Mesothelial cell of epicardium (in vitro differentiated cells): Measurements from ENCODE around the gene RRAGD. TPM values are rescaled to one million over a fixed set of nuclear protein-coding genes. Genes with fewer than 3 reads are reported as not detected.
"Not testable (repeated sequence)": the region's sequence is repeated elsewhere in the genome, so short reads cannot be mapped to it uniquely, and the experiment has no call there.

Experiments used
- DNase-seq, 2 experiments: peaks; one replicate each; pipeline ENCODE4 v3.0.0; 2021; ENCODE audit warnings: low spot score in 2 of 2; ENCODE audit not compliant: unreplicated experiment in 2 of 2
- H3K27ac Mint-ChIP-seq: 2 replicates; pipeline ENCODE4 v1.8.0; 2021; ENCODE audit warnings: mixed read lengths
- H3K27me3 Mint-ChIP-seq: 2 replicates; pipeline ENCODE4 v1.8.0; 2021; ENCODE audit warnings: low read depth, mixed read lengths
- H3K36me3 Mint-ChIP-seq: 2 replicates; pipeline ENCODE4 v1.8.0; 2021; ENCODE audit warnings: mixed read lengths
- H3K4me1 Mint-ChIP-seq: 2 replicates; pipeline ENCODE4 v1.8.0; 2021; ENCODE audit warnings: mixed read lengths
- H3K4me3 Mint-ChIP-seq: 2 replicates; pipeline ENCODE4 v1.8.0; 2021; ENCODE audit warnings: mild to moderate bottlenecking, moderate library complexity, mixed read lengths
- H3K9me3 Mint-ChIP-seq: 2 replicates; pipeline ENCODE4 v1.8.0; 2021; ENCODE audit warnings: mixed read lengths
- CTCF ChIP-seq: fragments of 200-600 bp; sonication (generic); IDR thresholded peaks from one replicate; pipeline ENCODE4 v1.5.0; 2021; ENCODE audit warnings: antibody characterized with exemption; ENCODE audit not compliant: unreplicated experiment
- total RNA-seq: library from RNA; stranded (reverse); gene quantifications from 3 replicates; pipeline ENCODE4 v1.2.1, GENCODE V29; 2021

Gene RRAGD
- total RNA-seq, 1 donor from 2014 or later = 6.9 TPM

- no peaks in the 10 kb centered on the region for H3K36me3 Mint-ChIP-seq
- peaks cover 7% of the 10 kb centered on the region for H3K4me1 Mint-ChIP-seq
- no peak for TF ChIP-seq CTCF
- no peak overlapping the region for H3K27ac Mint-ChIP-seq
- H3K4me3 Mint-ChIP-seq = no peak overlapping the region
- peaks cover 23% of the 10 kb centered on the region for H3K27me3 Mint-ChIP-seq
- DNase-seq = no peak
- no peaks in the 10 kb centered on the region for H3K9me3 Mint-ChIP-seq
Measured at GRCh38 chr6:89404512-89404911, 7.6 kb downstream of the RRAGD start.

- H3K36me3 Mint-ChIP-seq = no peaks in the 10 kb centered on the region
- H3K27me3 Mint-ChIP-seq = peaks cover 14% of the 10 kb centered on the region
- H3K4me3 Mint-ChIP-seq = no peak overlapping the region
Measured at GRCh38 chr6:89402776-89403175, 9.3 kb downstream of the RRAGD start.

GRCh38 chr6:89400912-89401399 is 11.1 kb downstream of the RRAGD start:
- Mint-ChIP-seq H3K27ac (no peak overlapping the region), H3K9me3 (peaks cover 5% of the 10 kb centered on the region), H3K36me3 (no peaks in the 10 kb centered on the region), H3K4me1 (peaks cover 7% of the 10 kb centered on the region), H3K27me3 (peaks cover under 1% of the 10 kb centered on the region), H3K4me3 (no peak overlapping the region)
- no peak for DNase-seq
- TF ChIP-seq CTCF = no peak

More at GRCh38 chr6:89402776-89403175, 9.3 kb downstream of the RRAGD start:
- no peaks in the 10 kb centered on the region for H3K9me3 Mint-ChIP-seq
- no peak for DNase-seq
- H3K4me1 Mint-ChIP-seq = peaks cover 7% of the 10 kb centered on the region
- H3K27ac Mint-ChIP-seq = no peak overlapping the region
- no peak for TF ChIP-seq CTCF

GRCh38 chr6:89400050-89400449 is 12.0 kb downstream of the RRAGD start:
- TF ChIP-seq CTCF = no peak
- no peak overlapping the region for H3K4me3 Mint-ChIP-seq
- no peak for DNase-seq
- H3K36me3 Mint-ChIP-seq = no peaks in the 10 kb centered on the region
- H3K27me3 Mint-ChIP-seq = no peaks in the 10 kb centered on the region
- peaks cover 5% of the 10 kb centered on the region for H3K9me3 Mint-ChIP-seq
- H3K27ac Mint-ChIP-seq = no peak overlapping the region
- peaks cover 7% of the 10 kb centered on the region for H3K4me1 Mint-ChIP-seq

- Mint-ChIP-seq H3K36me3 (no peaks in the 10 kb centered on the region), H3K4me3 (no peak overlapping the region), H3K27ac (no peak overlapping the region), H3K4me1 (peaks cover 7% of the 10 kb centered on the region), H3K27me3 (no peaks in the 10 kb centered on the region), H3K9me3 (peaks cover 10% of the 10 kb centered on the region)
- DNase-seq = no peak
- no peak for TF ChIP-seq CTCF
Measured at GRCh38 chr6:89398762-89399525, 13.1 kb downstream of the RRAGD start.

GRCh38 chr6:89397884-89398283 is 14.2 kb downstream of the RRAGD start:
- not testable (repeated sequence) for H3K27me3 Mint-ChIP-seq, DNase-seq, H3K27ac Mint-ChIP-seq, H3K4me1 Mint-ChIP-seq, H3K36me3 Mint-ChIP-seq, H3K4me3 Mint-ChIP-seq
- peaks cover 20% of the 10 kb centered on the region for H3K9me3 Mint-ChIP-seq
